ES-I3 (cell line): Measurements from ENCODE around the gene TMEM269.
"Not testable (repeated sequence)": the region's sequence is repeated elsewhere in the genome, so short reads cannot be mapped to it uniquely, and the experiment has no call there.

Experiments used
- H3K36me3 ChIP-seq: 2 replicates; pipeline ENCODE4 v1.6.1; 2013; ENCODE audit warnings: mild to moderate bottlenecking, low read length, control low read depth, moderate library complexity; ENCODE audit not compliant: insufficient read depth
- H3K4me1 ChIP-seq: 2 replicates; pipeline ENCODE4 v1.6.1; 2013; ENCODE audit warnings: mild to moderate bottlenecking, control low read depth, low read length; ENCODE audit not compliant: insufficient read depth
- H3K9ac ChIP-seq: 2 replicates; pipeline ENCODE4 v1.6.1; 2013; ENCODE audit warnings: low read depth, mild to moderate bottlenecking, low read length, moderate library complexity
- H3K9me3 ChIP-seq: 2 replicates; pipeline ENCODE4 v1.6.1; 2013; ENCODE audit warnings: mild to moderate bottlenecking, low read length, moderate library complexity; ENCODE audit not compliant: control insufficient read depth, insufficient read depth

TMEM269 gene

DNA sequence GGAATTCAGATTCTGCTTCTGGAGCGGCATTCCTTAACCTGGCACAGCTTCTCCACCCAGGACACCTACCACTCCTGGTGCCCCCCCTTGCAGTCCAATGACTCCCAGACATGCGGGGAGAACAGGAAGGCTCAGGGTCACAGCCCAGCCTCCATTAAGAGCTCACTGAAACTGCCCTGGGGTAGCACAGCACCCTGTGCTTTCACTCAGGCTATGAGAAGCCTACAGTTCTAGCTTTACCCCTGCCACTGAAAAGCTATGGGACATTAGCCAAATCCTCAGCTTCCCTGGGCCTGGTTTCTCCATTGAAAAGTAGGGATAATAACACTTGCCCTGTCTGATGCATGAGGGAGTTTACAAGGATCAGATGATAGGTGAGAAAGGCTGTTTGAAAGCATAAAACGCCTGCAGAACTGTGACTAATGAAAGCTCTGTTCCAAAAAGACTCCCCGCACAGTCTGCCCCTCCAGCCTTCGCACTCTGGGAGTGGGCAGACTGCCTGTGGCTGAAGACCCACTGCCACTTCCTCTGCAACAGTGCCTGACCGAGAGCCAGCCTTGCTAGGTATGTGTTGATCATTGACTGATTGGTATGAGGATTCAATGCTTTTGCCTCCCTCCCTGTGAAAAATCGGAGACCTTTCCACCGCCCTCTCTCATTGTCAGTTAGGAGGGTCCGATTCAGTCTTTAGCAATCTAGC lies 42.0 kb upstream of the TMEM269 start:
- H3K36me3 ChIP-seq = peaks cover 6% of the 10 kb centered on the region; the same call in 1 of the 2 replicates
- H3K4me1 ChIP-seq = peaks cover 30% of the 10 kb centered on the region
- no peaks in the 10 kb centered on the region for H3K9me3 ChIP-seq
- no peak overlapping the region for H3K9ac ChIP-seq

DNA sequence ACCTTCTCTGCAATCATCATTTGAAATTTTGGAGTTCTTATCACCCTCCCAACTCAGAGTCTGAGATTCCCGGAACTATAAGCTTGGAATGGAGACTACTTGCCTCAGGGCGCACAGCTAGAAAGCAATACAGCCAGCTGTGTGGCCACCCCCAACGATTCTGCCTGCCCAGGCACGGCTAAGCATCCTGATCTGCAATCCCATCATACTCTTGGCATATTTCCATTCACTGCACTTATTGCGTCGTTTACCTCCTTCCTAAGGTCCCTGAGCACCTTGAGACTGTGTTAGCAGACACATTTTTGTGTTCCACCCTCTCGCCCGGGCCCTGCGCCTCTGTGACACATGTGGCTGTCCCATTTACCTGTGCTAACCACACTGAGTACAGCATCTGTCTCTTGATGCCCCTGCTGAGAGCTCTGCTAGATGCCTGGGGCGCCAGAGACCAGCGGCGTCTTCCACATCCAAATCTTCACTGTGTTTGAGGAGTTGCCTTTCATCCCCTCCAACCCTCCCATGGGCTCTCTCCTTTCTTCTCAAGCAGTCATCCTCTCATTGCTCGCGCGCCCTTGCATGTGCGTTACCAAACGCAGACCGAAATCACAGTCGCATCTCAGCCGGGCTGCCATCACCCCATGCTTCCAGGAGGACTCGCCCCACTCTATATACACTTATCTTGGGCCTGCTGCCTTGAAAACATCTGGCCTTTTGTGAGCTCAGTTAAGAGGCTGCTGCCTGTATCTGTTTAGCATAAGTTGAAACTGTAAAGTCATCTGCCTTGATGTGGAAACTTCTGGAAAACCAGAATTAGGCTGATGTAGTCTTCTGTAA lies 41.3 kb upstream of the TMEM269 start:
- H3K36me3 ChIP-seq = peaks cover 6% of the 10 kb centered on the region; the same call in 1 of the 2 replicates
- H3K4me1 ChIP-seq = peaks cover 30% of the 10 kb centered on the region
- no peaks in the 10 kb centered on the region for H3K9me3 ChIP-seq
- H3K9ac ChIP-seq = no peak overlapping the region

DNA sequence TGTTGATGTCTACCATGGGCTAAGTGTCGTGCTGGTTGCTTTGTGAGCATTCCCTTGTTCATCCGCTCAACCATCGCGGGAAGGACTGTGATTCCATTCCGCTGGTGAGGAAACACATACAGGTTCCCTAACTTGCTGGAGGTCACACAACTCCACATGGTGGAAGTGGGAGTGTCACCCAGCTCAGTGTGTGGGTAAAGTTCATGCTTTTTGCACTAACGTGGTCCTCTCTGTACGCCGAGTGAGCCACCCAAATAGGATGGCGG lies 40.7 kb upstream of the TMEM269 start:
- H3K9me3 ChIP-seq = no peaks in the 10 kb centered on the region
- peaks cover 6% of the 10 kb centered on the region; the same call in 1 of the 2 replicates for H3K36me3 ChIP-seq
- H3K4me1 ChIP-seq = peaks cover 25% of the 10 kb centered on the region
- H3K9ac ChIP-seq = no peak overlapping the region

DNA sequence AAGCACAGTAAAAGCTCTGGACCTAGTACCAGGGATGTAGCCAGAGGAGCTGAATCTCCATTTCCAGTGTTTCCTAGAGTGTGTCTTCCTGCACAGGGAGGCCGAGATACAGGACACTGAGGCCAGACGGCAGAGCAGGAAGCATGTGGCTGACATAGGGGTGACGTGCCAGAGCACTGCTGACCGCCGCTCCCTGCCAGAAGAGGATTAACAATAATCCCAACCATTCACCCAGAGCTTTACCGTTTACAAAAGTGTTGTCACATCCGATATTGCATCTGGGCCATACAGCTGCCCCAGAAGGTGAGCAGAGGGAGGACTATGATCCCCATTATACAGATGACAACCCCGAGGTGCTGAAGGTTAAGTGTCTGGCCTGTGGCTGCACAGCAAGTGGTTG lies 38.9 kb upstream of the TMEM269 start:
- Histone ChIP-seq H3K9ac (no peak overlapping the region), H3K4me1 (peaks cover 14% of the 10 kb centered on the region), H3K9me3 (no peaks in the 10 kb centered on the region; the same call in 1 of the 2 replicates), H3K36me3 (peaks cover 12% of the 10 kb centered on the region; the same call in 1 of the 2 replicates)

DNA sequence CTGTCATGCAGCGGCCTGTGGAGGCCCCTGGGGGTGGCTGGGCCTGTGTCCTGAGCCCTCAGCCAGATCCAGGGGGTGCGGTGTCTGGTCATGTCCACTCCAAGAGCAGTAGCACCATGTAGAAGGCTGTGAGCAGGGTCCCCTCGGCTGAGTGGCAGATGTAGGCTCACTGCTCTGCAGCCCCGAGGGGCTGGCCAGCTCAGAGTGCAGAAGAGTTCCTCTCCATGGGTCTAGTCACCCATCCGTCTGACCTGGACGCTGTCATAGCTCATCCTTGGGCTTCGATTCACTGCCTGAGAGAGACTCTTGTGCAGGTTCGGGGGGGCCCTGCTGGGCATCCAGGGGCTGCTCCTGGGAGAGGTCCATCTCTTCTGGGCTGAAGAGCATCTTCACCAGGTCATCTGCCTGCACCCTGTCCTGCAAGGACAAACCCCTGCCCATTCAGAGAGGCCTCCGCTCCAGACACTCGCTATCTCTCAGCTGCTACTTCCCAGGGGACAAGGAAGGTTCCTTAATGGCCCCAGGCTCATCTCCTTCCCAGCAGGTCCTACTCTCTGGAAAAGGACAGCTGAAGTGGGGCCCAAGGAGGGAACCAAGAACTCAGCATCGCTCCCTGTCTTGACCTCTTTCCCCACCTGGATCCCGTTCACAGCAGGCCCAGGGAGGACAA lies 38.2 kb upstream of the TMEM269 start:
- peaks cover 13% of the 10 kb centered on the region; the same call in 1 of the 2 replicates for H3K36me3 ChIP-seq
- no peak overlapping the region for H3K9ac ChIP-seq
- peaks cover 9% of the 10 kb centered on the region for H3K4me1 ChIP-seq
- H3K9me3 ChIP-seq = no peaks in the 10 kb centered on the region; the same call in 1 of the 2 replicates

DNA sequence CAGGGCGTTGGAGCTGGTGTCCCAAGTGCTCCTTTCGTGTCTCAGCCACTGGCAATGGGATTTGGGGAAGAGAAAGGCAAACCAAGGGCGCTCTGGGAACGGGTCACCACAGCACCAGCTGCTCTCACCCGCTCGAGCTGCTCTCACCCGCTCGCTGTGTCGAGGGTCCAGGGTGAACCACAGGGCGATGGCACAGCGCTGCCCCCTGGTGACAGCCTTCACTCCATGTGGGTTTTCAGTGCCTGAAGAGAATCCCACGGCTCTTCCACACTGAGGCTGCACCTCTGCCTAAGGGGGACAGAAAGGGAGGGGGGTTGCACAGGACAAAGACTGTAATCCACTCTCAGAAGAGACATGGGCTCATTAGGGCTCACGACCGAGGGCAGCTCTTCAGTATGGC lies 37.7 kb upstream of the TMEM269 start:
- H3K36me3 ChIP-seq = peaks cover 18% of the 10 kb centered on the region
- no peak overlapping the region for H3K9ac ChIP-seq
- H3K4me1 ChIP-seq = peaks cover 9% of the 10 kb centered on the region; the same call in 1 of the 2 replicates
- no peaks in the 10 kb centered on the region; the same call in 1 of the 2 replicates for H3K9me3 ChIP-seq

DNA sequence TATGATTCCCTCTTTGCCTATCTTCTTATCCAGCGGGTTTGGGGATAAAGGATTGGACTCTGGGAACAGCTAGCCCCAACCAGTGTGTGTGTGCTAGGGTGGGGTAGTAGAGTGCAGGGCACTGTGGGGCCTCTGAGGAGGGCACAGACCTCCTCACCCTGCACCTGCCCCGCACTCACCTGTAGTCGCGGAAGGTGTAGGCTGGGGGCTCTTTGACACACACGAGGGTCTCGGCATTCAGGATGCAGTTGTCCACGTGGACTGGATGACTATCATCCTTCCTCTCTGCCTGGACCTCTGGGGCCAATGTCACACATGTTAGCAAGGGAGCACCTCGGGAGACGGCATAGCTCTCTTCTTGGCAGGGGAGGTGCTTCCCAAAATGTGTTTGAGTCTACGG lies 36.8 kb upstream of the TMEM269 start:
- Histone ChIP-seq H3K9me3 (no peaks in the 10 kb centered on the region; the same call in 1 of the 2 replicates), H3K9ac (no peak overlapping the region), H3K4me1 (peaks cover 6% of the 10 kb centered on the region; the same call in 1 of the 2 replicates), H3K36me3 (peaks cover 25% of the 10 kb centered on the region)

DNA sequence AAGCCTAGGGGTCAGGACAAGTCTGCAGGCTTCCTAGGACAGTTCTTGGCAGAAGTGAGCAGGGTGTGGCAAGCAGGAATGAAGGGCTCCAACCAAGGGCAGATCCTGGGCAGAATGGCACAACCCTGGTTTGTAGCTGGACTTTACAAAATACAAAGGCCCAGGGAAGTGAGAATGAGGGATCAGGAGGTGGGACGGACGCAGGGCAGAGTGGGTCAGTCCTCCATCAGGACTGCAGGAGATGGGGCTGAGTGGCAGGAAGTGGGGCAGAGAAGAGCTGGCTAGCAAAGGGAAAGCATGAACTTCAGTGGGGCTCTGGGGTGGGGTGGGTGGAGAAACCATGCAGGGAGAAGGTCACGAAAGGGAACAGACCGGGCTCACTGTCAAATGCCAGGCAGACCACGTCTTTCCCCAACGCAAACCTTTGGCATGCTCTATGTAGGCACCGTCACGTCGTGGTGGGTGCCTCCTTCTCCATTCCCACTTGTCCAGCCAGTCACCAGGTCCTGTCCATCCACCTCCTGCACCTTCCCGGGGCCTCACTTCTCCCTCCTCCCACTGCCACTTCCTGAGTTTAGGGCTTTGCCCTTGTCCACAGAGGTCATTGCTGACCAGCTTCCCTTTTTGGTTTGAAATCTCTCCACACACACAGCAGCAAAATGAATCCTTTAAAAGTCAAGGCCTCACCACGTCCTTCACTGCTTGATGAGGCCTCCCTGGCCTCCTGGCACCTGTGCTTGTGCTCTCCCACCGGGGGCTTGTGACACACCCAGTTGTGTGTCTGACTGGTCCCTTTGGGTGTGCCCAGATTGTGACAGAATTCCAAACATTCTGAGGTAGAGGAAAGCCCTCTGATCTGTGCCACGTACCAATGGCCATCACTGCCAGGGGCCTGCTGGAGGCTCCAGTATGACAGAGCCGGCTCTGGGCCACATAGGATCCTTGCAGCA lies 36.1 kb upstream of the TMEM269 start:
- peaks cover 29% of the 10 kb centered on the region for H3K36me3 ChIP-seq

DNA sequence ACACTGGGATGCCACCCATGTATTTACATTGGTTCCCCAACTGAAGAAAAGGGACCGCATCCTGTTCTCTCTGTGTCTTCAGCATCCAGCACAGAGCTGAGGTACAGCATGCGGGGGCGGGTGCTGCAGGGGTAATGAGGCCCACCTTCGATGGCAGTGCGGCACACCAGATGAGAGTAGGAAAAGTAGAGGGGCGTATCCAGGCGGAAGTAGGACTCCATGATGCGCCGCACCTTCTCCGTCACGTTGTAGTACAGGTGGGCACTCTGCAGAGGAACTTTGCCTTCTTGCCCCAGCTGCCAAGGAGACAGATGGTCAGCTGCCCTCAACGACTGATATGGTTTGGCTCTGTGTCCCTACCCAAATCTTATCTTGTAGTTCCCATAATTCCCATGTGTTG lies 34.8 kb upstream of the TMEM269 start:
- Histone ChIP-seq H3K9me3 (no peaks in the 10 kb centered on the region; the same call in 1 of the 2 replicates), H3K36me3 (peaks cover 33% of the 10 kb centered on the region), H3K9ac (no peak overlapping the region), H3K4me1 (no peaks in the 10 kb centered on the region)

More for the DNA sequence above, 36.1 kb upstream of the TMEM269 start:
- H3K4me1 ChIP-seq = no peaks in the 10 kb centered on the region
- no peaks in the 10 kb centered on the region; the same call in 1 of the 2 replicates for H3K9me3 ChIP-seq
- no peak overlapping the region for H3K9ac ChIP-seq

DNA sequence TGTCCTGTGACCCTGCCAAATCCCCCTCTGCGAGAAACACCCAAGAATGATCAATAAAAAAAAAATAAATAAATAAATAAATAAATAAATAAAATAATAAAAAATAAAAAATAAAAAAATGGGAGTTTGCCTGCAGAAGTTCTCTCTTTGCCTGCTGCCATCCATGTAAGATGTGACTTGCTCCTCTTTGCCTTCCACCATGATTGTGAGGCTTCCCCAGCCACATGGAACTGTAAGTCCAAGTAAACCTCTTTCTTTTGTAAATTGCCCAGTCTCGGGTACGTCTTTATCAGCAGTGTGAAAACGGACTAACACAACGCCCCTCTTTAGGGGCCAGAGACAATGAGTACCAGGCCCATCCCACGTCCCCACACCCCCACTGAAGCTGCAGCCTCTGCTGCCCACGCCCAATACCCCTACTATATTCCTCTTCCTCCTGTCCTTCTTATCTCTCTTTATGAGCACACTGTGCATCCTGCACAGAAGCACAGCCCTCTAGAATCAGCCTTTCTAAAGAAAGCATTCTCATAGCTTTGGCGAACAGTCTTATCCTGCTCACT lies 33.2 kb upstream of the TMEM269 start:
- not testable (repeated sequence) for H3K9ac ChIP-seq, H3K4me1 ChIP-seq, H3K9me3 ChIP-seq
- H3K36me3 ChIP-seq = peaks cover 40% of the 10 kb centered on the region

DNA sequence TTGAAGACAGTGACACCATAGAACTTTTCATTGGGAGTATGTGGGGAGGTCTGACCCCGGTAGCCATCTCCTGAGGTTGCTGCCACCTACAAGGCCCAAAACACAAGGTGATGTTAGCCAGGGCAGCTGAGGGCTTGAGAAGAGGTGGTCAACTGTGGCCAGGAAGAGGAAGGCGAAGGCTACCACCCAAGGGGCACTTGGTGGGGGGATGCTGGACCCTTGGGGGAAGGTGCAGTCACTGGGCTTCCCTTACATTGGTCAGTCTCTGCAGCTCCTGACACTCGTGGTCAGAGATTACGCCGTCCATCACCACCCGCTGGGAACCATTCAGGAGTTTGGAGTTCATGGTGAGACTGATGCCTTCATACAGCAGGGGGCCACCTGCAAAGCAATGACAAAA lies 32.5 kb upstream of the TMEM269 start:
- Histone ChIP-seq H3K36me3 (peaks cover 40% of the 10 kb centered on the region), H3K9me3 (no peaks in the 10 kb centered on the region; the same call in 1 of the 2 replicates), H3K4me1 (no peaks in the 10 kb centered on the region), H3K9ac (no peak overlapping the region)

DNA sequence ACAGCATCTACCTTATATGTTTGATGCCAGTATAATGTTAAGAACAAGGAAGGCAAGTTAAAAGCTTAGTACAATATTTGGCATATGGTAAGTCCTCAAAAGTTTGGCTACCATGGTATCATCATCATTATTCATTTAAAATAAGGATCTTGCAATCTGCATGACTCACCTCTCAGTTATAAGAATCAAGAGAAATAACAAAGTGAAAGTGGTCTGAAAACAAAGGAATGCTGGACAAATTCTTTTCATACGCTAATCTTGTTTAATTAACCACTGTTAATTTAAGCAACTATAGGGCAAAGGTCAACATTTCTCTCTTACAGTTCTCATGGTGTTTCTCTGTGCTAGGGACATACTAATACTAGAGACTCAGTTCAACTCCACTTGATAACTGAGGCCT lies 31.7 kb upstream of the TMEM269 start:
- Histone ChIP-seq H3K9ac (no peak overlapping the region), H3K36me3 (peaks cover 46% of the 10 kb centered on the region), H3K4me1 (no peaks in the 10 kb centered on the region), H3K9me3 (no peaks in the 10 kb centered on the region; the same call in 1 of the 2 replicates)
